ENCODE measurements around the gene SLC35C1. TPM values are rescaled to one million over a fixed set of nuclear protein-coding genes. Genes with fewer than 3 reads are reported as not detected.

Gene SLC35C1
- polyA plus RNA-seq, 3 donors: 6.9 to 9.2 (median 7.6) TPM

- DNase-seq (ENCODE audit: extremely low read depth in 1 of 11, low read depth in 9 of 11, low spot score in 4 of 11): no peak
Observed at GRCh38 chr11:45852712-45853101, 47.8 kb downstream of the SLC35C1 start.

DNA sequence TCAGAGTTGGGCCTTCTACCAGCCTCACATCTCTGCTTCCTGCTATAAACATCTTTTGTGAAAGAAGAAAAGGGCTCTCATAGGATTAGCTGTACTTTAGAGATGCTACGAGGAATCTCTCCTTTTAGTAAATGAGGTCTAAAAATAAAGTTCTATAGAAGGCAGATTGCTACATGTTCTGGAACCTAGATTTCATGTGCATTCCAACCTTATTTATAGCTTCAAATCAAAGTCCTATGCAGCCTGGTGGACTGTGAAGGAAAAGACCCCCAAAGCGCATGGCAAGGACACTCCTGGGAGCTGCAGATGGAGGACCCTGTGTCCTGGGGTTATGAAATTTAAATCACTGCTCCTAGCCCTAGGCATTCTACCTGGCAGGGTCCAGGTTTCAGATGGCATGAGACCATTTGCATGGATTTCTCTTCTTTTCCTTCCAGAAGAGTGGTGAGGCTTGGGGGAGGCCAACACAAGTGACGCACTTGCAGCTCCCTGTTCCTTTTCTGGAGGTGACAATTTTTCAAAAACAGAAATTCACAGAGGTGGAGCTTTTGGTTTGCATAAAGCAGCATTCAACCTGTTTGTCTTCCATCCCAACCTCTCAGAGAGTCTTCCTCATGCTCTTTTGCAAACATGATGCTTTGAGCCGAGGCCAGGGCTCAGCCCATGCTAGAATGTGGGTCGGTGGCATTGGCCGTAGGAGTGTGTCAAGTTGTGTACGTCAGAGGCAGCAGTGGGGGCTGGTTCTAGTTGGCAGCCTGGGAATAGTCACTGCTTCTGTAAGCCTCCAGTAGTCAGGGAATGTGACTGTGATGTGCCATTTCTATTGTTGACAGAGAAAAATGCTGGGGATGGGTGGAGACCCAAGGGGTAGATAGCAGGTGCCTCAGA is 48.6 kb downstream of the SLC35C1 start:
- no peak for DNase-seq (ENCODE audit: extremely low read depth in 1 of 11, low read depth in 9 of 11, low spot score in 4 of 11)

DNA sequence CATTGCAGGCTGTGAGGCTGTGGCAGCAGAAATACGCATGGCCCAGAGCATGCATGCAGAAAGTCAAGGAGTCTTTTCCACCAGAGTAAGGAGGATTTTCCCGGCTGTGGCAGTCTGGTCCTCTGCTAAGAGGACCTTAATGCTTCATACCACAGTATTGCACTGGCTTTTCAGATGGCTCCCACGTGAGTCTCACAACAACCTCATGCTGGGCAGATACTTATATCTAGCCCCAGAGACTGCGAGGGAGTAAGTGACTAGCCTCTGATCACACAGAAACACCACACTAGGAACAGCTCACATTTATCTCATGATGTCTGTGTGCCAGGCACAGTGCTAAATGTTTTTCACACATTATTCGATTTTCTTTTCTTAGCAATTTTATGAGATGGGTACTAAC is 50.4 kb downstream of the SLC35C1 start:
- DNase-seq (ENCODE audit: extremely low read depth in 1 of 11, low read depth in 9 of 11, low spot score in 4 of 11): no peak

GRCh38 chr11:45856044-45856468 is 51.1 kb downstream of the SLC35C1 start:
- no peak for DNase-seq (ENCODE audit: extremely low read depth in 1 of 11, low read depth in 9 of 11, low spot score in 4 of 11)

DNA sequence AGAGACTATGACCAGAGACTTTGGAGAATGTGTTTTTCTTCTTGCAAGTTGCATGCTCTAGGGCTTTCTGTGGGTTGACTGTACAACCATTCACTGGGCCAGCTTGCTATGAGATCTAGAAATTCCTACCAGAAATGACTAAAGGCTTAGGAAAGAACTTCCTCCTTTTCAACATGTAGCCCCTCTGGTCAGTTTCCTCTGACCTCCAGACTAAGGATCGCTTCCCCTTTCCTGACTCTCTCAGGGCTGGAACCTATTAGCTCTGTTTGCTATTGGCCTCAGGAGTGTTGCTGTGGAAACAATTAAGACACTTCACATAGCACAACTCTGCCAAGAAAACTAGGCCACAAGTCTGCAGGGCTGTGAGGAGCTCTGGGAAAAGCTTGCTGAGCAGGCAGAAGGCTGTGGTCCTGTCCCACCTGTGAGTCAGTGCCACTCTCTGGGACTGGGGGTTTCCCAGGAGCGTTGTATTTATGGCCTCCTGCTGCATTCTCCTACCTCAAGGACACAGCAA is 53.1 kb downstream of the SLC35C1 start:
- DNase-seq (ENCODE audit: extremely low read depth in 1 of 11, low read depth in 9 of 11, low spot score in 4 of 11): peak in 2 of 11 donors; percentile 16 to 43

DNA sequence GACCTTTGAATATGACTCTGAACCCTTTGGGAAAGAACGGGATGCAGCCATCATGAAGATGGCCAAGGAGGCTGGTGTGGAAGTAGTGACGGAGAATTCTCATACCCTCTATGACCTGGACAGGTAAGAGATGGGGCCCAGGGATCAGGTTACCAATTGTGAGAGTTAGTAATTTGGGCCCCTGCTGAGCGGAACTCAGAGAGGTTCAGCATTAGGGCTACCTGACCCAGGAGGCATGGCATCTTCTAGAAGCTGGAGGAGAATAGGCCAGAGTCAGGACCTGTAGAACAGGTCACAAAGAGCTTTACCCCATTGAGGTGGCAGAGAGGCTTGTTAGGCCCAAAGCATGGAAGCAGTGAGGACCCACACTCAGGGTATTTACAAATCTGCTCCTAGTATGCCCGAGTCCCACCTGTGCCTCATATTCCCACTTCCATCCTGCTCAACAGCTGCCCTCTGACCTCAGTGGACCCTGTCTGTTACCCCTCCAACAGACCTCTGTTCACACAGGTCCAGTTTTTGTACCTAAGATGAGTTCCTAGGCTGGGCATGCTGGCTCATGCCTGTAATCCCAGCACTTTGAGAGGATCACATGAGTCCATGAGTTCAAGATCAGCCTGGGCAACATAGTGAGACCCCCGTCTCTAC is 53.9 kb downstream of the SLC35C1 start:
- no peak for DNase-seq (ENCODE audit: extremely low read depth in 1 of 11, low read depth in 9 of 11, low spot score in 4 of 11)

DNA sequence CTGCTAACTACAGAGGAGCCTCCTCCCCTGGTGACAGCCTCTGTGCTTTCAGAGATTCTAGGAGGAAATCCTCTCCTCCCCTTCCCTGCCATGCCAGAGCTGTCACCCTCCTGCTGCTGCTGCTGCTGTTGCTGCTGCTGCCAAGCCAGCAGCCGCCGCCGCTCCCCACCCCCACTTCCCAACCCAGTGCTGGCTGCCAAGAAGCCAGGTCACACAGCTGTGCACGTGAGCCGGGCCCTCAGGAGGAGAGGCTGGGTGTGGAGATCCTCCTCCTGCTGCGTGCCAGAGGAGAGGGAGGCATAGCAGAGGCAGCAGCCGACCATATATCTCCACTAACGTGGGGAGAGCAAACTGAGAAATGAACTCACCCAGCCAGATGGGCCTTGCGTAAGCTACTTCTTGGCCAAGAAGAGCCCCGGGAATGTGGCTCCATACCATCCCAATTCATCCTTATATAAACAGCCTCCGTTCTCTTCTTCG is 54.8 kb downstream of the SLC35C1 start:
- peak in 4 of 11 donors; percentile 44 to 68 (median 48) for DNase-seq (ENCODE audit: extremely low read depth in 1 of 11, low read depth in 9 of 11, low spot score in 4 of 11)

DNA sequence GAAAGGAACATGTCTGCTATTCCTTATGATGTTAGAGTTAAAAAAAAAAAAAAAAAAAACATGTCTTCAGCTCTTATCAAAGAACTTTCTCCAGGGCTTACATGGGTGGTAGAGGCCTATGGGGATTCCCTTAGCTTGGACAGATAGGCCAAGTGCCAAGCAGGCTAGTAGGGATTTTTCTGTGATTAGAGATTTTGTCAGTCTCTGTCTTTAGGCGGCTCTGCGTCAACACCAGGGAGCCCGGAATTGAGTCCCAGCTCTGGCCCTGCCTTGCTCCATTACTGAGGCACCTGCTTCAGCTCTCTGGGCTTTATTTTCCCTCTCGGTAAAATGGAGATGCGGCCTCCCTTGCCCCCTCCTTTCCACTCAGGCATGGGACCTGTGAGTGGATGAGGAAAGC is 55.4 kb downstream of the SLC35C1 start:
- DNase-seq (ENCODE audit: extremely low read depth in 1 of 11, low read depth in 9 of 11, low spot score in 4 of 11): no peak

- DNase-seq (ENCODE audit: extremely low read depth in 1 of 11, low read depth in 9 of 11, low spot score in 4 of 11): no peak
Observed at GRCh38 chr11:45860764-45861510, 56.0 kb downstream of the SLC35C1 start.

Other genes with a start within 250 kb of the SLC35C1 start
- gene CHST1, start 139.5 kb upstream of the SLC35C1 start, polyA plus RNA-seq (ENCODE audit: insufficient read length in 3 of 3): 10 to 100 TPM in 2 of 3 donors, 1 to 10 TPM in 1; 8.7 to 13.6 (median 12.2) TPM
- gene CRY2, start 42.3 kb downstream of the SLC35C1 start, polyA plus RNA-seq (ENCODE audit: insufficient read length in 3 of 3): 10 to 100 TPM; 24.8 to 32.8 (median 26.0) TPM
- 10 to 100 TPM in 2 of 3 donors, 1 to 10 TPM in 1; 9.0 to 13.0 (median 12.9) TPM for gene MAPK8IP1, start 80.5 kb downstream of the SLC35C1 start, polyA plus RNA-seq (ENCODE audit: insufficient read length in 3 of 3)
- under 1 TPM in 2 of 3 donors, not detected in 1; 0.25 to 0.66 TPM for gene FREY1, start 102.1 kb downstream of the SLC35C1 start, polyA plus RNA-seq (ENCODE audit: insufficient read length in 3 of 3)
- gene PEX16, start 112.7 kb downstream of the SLC35C1 start, polyA plus RNA-seq (ENCODE audit: insufficient read length in 3 of 3): 10 to 100 TPM; 15.5 to 17.8 (median 17.0) TPM
- 10 to 100 TPM; 16.1 to 26.2 (median 21.2) TPM for gene LARGE2, start 117.5 kb downstream of the SLC35C1 start, polyA plus RNA-seq (ENCODE audit: insufficient read length in 3 of 3)

All from renal cortex interstitium (tissue), 11 donors.